Ramos (cell line): ENCODE measurements around the gene PLEKHA8.

ENCODE experiments used
- in situ Hi-C: fragments of 300-500 bp; cut with MboI; formaldehyde crosslinking; loops from one replicate; pipeline ENCODE4 v1.14.3; 2022; ENCODE audit warnings: low sequenced_read_pairs; ENCODE audit not compliant: unreplicated experiment

The PLEKHA8 gene

DNA sequence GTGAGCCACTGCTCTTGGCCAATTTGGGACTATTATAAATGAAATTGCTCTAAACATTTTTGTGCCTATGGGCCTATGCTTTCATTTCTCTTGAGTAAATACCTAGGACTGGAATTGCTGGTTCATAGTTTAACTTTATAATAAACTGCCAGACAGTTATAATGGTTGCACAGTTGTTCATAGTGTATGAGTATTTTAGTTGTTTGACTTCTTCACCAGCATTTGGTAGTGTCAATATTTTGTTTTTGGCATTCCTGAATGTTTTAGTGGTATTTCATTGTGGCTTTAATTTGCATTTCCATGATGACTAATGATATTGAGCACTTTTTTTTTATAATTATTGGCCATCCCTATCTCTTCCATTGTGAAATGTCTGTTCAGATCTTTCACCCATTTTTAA is 29.5 kb downstream of the PLEKHA8 start:
- in situ Hi-C loops: loop anchor here (25.0 kb wide), 1 partner anchor 420 kb away; no protein-coding TSS in a partner anchor

- in situ Hi-C loops: loop anchor here (25.0 kb wide), 1 partner anchor 424 kb away; no protein-coding TSS in a partner anchor
Observed at GRCh38 chr7:30061786-30062185, 33.6 kb downstream of the PLEKHA8 start.

GRCh38 chr7:30062587-30062986 is 34.4 kb downstream of the PLEKHA8 start:
- in situ Hi-C loops: loop anchor here (25.0 kb wide), 1 partner anchor 425 kb away; no protein-coding TSS in a partner anchor

DNA sequence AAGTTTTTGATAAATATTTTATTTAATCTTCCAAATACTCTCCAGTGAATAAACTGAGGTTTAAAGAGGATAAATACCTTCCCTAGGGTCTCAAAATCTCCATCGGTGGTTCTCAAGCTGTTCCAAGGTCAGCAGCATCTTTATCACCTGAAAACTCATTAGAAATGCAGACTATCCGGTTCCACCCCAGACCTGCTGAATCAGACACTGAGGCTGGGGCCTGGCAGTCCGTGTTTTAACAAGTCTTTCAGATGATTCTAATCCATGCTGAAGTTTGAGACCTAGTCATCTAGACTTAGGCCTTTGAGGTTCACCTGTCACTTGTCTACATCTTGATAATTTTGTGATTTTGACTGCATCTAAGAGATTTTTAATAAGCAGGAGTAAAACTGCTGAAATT is 37.5 kb downstream of the PLEKHA8 start:
- in situ Hi-C loops: loop anchor here (25.0 kb wide), 1 partner anchor 428 kb away; no protein-coding TSS in a partner anchor

- in situ Hi-C loops: loop anchor here (25.0 kb wide), 1 partner anchor 429 kb away; no protein-coding TSS in a partner anchor
Observed at GRCh38 chr7:30066687-30067086, 38.5 kb downstream of the PLEKHA8 start.

GRCh38 chr7:30068117-30068516 is 39.9 kb downstream of the PLEKHA8 start:
- in situ Hi-C loops: loop anchor here (25.0 kb wide), 1 partner anchor 431 kb away; no protein-coding TSS in a partner anchor

DNA sequence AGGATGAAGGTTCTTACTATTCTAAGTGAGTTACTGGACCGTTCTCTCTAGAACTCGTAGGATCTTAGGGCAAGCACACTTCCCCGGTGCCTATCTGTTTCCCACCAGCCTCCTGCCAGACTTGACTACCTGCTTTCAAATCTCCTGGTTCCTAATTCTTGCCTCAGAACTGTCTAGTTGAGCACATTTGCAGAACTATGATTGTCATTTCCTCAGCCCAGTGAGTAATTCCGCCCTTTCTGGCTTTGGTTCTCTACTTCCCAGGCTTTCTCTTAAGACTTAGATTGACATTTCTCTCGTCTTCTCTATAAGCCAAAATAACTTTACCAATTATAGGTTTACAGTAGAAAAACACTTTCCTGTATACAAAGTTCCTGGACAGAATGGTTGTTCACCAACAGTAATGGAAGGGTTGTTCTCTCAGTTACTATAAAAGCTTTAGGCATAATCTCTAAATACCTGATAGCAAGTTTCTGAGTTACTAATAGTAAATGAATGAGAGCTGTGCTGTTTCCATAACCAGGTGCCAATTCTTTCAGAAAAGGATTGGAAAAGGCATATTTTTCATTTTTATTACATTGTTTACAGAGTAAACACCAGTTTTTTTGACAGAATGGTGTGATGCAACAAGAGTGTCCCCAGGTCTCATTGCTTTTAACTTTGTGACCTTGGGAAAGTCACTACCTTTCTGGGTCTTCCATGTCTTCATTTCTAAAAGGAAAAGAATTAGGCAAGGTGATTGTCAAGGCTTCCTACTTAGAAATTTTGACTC is 41.1 kb downstream of the PLEKHA8 start:
- in situ Hi-C loops: loop anchor here (25.0 kb wide), 1 partner anchor 432 kb away; no protein-coding TSS in a partner anchor

DNA sequence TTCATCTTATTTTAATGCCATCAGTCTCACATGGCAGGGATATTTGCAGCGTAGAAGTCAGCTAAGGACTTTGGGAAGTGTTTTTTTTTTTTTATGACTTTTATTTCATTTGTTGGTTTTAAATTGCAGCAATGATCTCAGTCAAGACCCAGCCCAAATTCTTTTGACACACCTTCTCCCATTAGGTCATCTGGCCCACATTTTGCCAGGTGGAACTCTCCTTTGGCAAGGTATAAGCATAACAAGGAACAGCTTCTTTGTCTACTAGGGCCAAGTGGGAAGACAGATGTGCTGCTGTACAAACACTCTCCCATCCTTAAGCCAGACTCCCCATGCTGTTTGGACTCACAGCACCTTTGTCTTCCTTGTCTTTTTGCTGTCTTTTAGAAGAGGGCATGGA is 41.8 kb downstream of the PLEKHA8 start:
- in situ Hi-C loops: loop anchor here (25.0 kb wide), 1 partner anchor 433 kb away; no protein-coding TSS in a partner anchor

- in situ Hi-C loops: loop anchor here (25.0 kb wide), 1 partner anchor 435 kb away; no protein-coding TSS in a partner anchor
Observed at GRCh38 chr7:30072735-30073134, 44.5 kb downstream of the PLEKHA8 start.

GRCh38 chr7:30074422-30075030 is 46.3 kb downstream of the PLEKHA8 start:
- in situ Hi-C loops: loop anchor here (25.0 kb wide), 1 partner anchor 437 kb away; no protein-coding TSS in a partner anchor

- in situ Hi-C loops: no loop called here
Observed at GRCh38 chr7:30076411-30076810, 48.2 kb downstream of the PLEKHA8 start.

DNA sequence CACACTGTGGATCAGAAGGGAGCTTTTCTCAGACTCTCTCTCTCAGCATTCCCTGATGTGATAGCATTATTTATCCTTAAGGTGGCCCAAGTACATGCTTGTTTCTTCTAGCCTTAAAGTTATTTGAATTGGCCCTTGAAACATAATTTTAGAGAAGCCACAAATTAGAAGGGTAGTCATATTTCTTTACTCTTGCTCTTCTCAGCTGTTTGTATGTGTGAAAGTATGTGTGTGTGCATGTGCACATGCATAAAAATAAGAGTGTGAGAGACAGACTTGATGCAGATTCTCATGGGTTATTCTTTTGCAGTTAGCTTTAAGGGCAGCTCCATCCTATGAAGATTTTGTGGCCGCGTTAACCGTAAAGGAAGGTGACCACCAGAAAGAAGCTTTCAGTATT is 50.1 kb downstream of the PLEKHA8 start:
- in situ Hi-C loops: no loop called here

DNA sequence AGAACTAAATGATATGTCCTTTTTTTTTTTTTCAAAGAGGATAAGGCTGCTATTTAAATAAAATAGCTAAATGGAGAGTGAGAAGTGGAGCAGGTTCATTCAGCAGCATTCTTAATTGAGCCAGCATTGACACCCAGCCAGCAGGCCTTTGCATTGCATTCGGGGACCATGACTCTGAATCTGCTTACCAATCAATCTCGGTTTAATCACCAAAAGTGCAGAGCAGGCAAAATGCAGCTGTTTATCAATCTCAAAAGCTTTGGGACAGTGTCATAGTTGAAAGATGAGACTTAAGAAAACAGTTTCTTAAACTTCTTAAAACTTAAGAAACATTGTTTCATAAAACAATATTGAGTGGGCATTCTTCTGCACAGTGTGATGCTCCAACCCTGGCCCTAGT is 51.7 kb downstream of the PLEKHA8 start:
- in situ Hi-C loops: loop anchor here (5.0 kb wide), 1 partner anchor 208 kb away; no protein-coding TSS in a partner anchor

- in situ Hi-C loops: loop anchor here (5.0 kb wide), 1 partner anchor 209 kb away; no protein-coding TSS in a partner anchor
Observed at GRCh38 chr7:30080818-30081217, 52.6 kb downstream of the PLEKHA8 start.

DNA sequence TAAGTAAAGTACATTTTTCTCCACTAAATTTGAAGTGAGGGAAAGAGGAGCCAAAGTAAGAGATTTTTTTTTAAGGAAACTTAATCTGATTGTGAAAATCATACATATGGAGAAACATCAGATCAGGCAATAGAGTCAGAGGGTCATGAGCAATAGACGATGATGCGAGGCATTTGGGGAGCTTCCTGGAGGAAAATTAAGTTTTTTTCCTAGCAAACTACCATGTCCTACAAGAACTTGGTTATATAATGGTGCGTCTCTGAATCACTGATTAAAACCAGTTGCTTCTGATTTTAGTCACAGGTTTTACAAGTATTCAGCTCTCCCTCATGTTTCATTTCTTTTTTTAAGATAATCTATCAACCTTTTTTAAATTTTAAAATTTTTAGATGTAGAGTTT is 54.5 kb downstream of the PLEKHA8 start:
- in situ Hi-C loops: loop anchor here (5.0 kb wide), 1 partner anchor 210 kb away; no protein-coding TSS in a partner anchor

DNA sequence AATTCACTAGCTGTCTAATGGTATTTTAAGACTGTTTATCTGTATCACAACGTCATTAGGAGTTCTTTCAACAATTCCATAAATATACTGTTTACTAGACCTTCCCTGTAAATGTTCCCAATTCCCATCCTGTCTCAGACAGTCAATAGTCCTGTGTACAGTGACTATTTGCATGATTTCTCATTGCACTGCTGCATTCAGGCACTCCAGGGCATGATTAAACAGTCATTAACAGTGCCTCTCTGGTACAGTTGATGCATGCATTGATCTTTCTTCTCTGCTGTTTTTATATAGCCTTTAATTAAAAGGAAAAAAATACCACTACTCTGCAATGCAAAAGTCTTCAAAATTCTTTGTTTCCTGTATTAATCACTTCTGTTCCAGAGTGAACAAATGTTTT is 55.1 kb downstream of the PLEKHA8 start:
- in situ Hi-C loops: loop anchor here (5.0 kb wide), 1 partner anchor 211 kb away; no protein-coding TSS in a partner anchor

- in situ Hi-C loops: loop anchor here (5.0 kb wide), 1 partner anchor 212 kb away; no protein-coding TSS in a partner anchor
Observed at GRCh38 chr7:30084212-30084611, 56.0 kb downstream of the PLEKHA8 start.

DNA sequence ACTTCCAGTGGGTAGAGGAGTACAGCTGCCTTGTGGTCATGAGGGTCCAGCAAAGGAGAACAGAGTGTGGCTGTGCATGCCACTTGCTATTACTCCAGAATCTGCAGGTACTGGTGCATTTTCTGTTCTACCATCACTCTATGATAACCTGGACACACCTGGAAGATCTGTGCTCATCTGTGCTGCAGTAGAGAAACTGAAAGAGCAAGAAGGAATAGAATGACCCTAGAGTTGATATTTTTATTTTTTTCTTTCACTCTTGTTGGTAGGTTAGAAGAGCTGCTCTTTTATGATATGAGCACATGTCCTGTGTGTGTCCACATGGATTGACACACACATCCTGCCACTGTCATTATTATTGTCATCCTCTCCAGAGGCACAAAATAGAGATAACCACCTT is 58.3 kb downstream of the PLEKHA8 start:
- in situ Hi-C loops: no loop called here

GRCh38 chr7:30087371-30087770 is 59.2 kb downstream of the PLEKHA8 start:
- in situ Hi-C loops: no loop called here

DNA sequence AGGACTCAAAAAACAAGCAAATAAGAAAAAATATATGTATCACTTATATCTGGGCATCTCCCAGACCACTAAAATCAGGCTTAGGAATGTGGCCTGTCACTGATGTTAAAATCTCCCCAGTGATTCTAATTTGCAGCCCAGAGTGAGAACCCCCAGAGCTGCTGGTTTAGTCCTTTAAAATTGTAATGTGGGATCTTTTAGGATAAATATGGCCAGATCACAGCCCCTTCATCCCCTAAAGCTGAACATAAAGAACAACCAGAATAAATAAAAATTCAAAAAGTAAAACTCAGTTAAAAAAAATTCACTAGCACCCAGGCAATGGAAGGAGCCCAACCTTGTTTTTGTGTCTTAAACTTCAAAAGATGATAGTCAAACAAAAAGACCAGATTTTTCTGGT is 60.1 kb downstream of the PLEKHA8 start:
- in situ Hi-C loops: no loop called here

DNA sequence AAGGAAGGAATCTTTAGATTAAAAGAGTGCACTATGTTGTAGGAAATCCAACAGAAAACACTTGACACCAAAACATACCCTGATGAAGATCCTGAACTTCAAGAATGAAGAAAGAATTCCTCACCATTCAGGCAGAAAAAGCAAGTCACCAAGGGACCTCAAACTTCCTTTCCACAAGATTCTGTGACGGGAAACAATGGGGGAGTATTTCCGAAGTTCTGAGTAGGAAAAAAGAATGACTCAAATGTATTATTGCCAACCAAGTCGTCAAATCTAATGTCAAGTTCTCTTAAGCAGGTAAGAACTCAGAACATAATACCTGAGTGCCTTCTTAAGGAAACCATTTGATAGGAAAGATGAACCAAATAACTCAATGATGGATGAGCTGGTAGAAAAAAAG is 61.9 kb downstream of the PLEKHA8 start:
- in situ Hi-C loops: no loop called here
